ENCODE data around the gene BAD. TPM values are rescaled to one million over a fixed set of nuclear protein-coding genes. Genes with fewer than 3 reads are reported as not detected.

The BAD gene
- polyA plus RNA-seq, 2 of the 4 experiments (the other 2 are of a cell fraction), result 33.7 to 68.4 TPM

DNA sequence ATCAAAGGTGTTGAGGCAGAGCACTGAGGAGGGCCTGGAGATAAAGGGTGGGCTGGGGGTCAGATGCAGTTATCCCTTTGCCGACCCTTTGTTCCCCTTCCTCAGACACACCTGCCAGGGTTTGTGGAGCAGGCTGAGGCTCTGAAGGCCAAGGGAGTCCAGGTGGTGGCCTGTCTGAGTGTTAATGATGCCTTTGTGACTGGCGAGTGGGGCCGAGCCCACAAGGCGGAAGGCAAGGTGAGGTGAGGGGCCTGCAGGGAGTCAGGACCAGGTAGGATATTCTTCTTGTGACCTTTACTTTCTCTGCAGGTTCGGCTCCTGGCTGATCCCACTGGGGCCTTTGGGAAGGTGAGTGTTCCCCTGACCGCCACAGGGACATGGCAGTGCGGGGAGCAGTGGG lies 36.1 kb upstream of the BAD start:
- ChIA-PET POLR2A (no interaction called here), CTCF (interaction anchor here (0.8 to 20.7 kb wide), 2 partner anchors 25 to 422 kb away, joined by 3 to 996 read pairs; partner anchors contain the start of genes CCDC88B and RPS6KA4)
- Histone ChIP-seq H3K9me3 (no peaks in the 10 kb centered on the region), H3K4me2 (no peak overlapping the region), H3K4me3 (no peak overlapping the region), H3K27ac (no peak overlapping the region), H3K4me1 (peaks cover 14% of the 10 kb centered on the region)
- WGBS (ENCODE audit: missing lambda C conversion rate), result 92% methylated on average over 7 of the region's 7 CpGs
- no peak for TF ChIP-seq KDM5A (IDR thresholded peaks at IDR 0.05)
- TF ChIP-seq TP53 (CRISPR knock-in tag; IDR thresholded peaks at IDR 0.05), result no peak
- TF ChIP-seq CHD4 (IDR thresholded peaks at IDR 0.05; ENCODE audit: borderline replicate concordance), result no peak
- no peak for TF ChIP-seq POLR2AphosphoS2 (conservative IDR thresholded peaks at IDR 0.05; ENCODE audit: low read length)
- TF ChIP-seq ATOH8 (CRISPR knock-in tag; IDR thresholded peaks at IDR 0.05; ENCODE audit: low read depth), result no peak
- no peak for TF ChIP-seq KDM1A (IDR thresholded peaks at IDR 0.05; ENCODE audit: low read depth)
- TF ChIP-seq PHF8 (IDR thresholded peaks at IDR 0.05; ENCODE audit: borderline replicate concordance, low read depth), result no peak
- TF ChIP-seq HOXA7 (CRISPR knock-in tag; IDR thresholded peaks at IDR 0.05), result no peak
- no peak for TF ChIP-seq RCOR1 (IDR thresholded peaks at IDR 0.05; ENCODE audit: low read depth, low read length)
- TF ChIP-seq HOXB5 (CRISPR knock-in tag; IDR thresholded peaks at IDR 0.05), result no peak
- TF ChIP-seq MAFK (IDR thresholded peaks at IDR 0.05; ENCODE audit: partially characterized antibody), result no peak
- TF ChIP-seq SMC3 (IDR thresholded peaks at IDR 0.05), result no peak
- no peak for DNase-seq (ENCODE audit: low read depth in 1 of 2, low spot score in 1 of 2)
- FAIRE-seq, result no peak
- ATAC-seq, result no peak

DNA sequence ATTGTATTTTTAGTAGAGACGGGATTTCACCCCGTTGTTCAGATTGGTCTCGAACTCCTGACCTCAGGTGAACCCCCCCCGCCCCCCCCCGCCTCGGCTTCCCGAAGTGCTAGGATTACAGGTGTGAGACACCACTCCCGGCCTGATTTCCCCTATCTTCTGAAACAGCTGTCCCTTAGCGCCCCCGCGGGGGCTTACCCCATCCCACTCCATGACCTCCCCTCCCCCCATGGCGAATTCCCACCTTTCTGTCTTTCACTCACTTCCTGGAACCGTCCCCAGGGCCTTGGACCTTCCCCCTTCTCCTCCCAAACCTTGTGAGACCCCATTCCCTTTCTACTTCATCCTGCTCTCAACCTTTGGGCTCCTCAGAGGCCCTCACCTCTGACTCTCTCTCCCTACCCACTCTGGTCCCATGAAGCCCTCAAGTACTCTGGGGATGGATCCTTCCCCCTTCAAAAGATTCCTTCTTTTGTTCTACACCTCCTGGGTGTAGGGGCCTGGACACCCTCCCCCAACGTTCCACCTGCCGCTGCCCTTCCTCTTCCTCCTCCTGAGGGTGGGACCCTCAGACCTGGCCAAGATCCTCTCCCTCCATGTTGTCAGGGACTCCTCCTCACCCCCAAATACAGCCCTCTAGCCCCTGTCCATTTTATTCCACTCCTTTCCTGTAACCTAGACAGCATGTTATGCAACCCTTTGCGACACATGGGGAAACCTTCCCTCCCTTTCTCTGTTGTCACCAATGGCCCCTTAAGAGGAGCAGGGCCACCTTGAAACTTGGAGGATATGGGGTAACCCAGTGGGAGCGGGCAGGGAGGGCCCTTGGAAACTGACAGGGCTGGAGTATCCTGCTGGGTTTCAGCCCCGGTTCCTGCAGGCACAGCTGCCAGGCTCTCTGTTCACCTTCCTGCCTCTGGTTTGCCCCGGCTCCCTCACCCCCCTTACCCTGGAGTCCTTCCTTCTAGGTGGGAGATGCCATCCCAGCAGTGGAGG lies 34.6 kb upstream of the BAD start:
- ATAC-seq, result no peak
- TF ChIP-seq MYC (IDR thresholded peaks at IDR 0.05; ENCODE audit: borderline replicate concordance, low read length), result no peak
- TF ChIP-seq CEBPB (IDR thresholded peaks at IDR 0.05), result peak in 1 of 2 experiments; percentile 66; a peak in 2 of 4 replicates
- DNase-seq (ENCODE audit: low read depth in 1 of 2, low spot score in 1 of 2), result no peak
- H3K4me1 ChIP-seq, result peaks cover 14% of the 10 kb centered on the region
- peak overlapping the region; percentile 97 to 98 for H3K27ac ChIP-seq
- H3K4me3 ChIP-seq, result peak overlapping the region; percentile 80
- no peak for FAIRE-seq
- H3K9me3 ChIP-seq, result no peaks in the 10 kb centered on the region
- H3K4me2 ChIP-seq, result peak overlapping the region; percentile 76
- 36% methylated on average over 15 of the region's 19 CpGs for WGBS (ENCODE audit: missing lambda C conversion rate)
- ChIA-PET POLR2A (interaction anchor here (1.3 to 2.9 kb wide), 2 partner anchors 8 to 38 kb away, joined by 11 to 50 read pairs; no protein-coding TSS in a partner anchor), CTCF (interaction anchor here (1.0 to 20.7 kb wide), 3 partner anchors 14 to 68 kb away, joined by 3 to 996 read pairs (median 68); partner anchors contain the start of genes CCDC88B, ESRRA and RPS6KA4)

GRCh38 chr11:64317961-64318765 lies 33.7 kb upstream of the BAD start, which contains the start of gene PRDX5:
Gene PRDX5 (plus strand): TSS chr11:64318121. CDS start chr11:64318216, 95 bp downstream.
- H3K4me1 ChIP-seq, result peaks cover 14% of the 10 kb centered on the region
- CTCF ChIA-PET, result interaction anchor here (0.6 to 20.7 kb wide), 20 partner anchors 7 to 1531 kb away, joined by 3 to 996 read pairs (median 3); partner anchors contain the start of genes CATSPERZ, CCDC88B, ESRRA and FERMT3
- 2% methylated on average over 45 of the region's 61 CpGs for WGBS (ENCODE audit: missing lambda C conversion rate)
- peak within 1 kb of the TSS; percentile 80 for H3K4me3 ChIP-seq
- peak within 1 kb of the TSS; percentile 97 to 98 for H3K27ac ChIP-seq
- FAIRE-seq (no peak), DNase-seq (ENCODE audit: low read depth in 1 of 2, low spot score in 1 of 2) (peak; percentile 91 to 98), ATAC-seq (peak; percentile 75 to 87)
- POLR2A ChIA-PET, result interaction anchor here (0.6 to 2.9 kb wide), 25 partner anchors 9 to 427 kb away, joined by 3 to 50 read pairs (median 7); partner anchors contain the start of genes BAD, CCDC88B, ESRRA and FKBP2
- no peaks in the 10 kb centered on the region for H3K9me3 ChIP-seq
- H3K4me2 ChIP-seq, result peak within 1 kb of the TSS; percentile 87
- TF ChIP-seq PHF8 (IDR thresholded peaks at IDR 0.05; ENCODE audit: borderline replicate concordance, low read depth), result peak; percentile 46; the same call in 1 of the 2 replicates
- TF ChIP-seq SMC3 (IDR thresholded peaks at IDR 0.05), result peak; percentile 77
- TF ChIP-seq BHLHE40 (IDR thresholded peaks at IDR 0.05; ENCODE audit: low read depth, low read length), result no peak
- peak; percentile 69 to 81 for TF ChIP-seq RAD21 (conservative IDR thresholded peaks at IDR 0.05 in 1 of 2, IDR thresholded peaks at IDR 0.05 in 1 of 2)
- peak; percentile 79 for TF ChIP-seq POLR2A (IDR thresholded peaks at IDR 0.05; ENCODE audit: low read length)
- no peak for TF ChIP-seq ATOH8 (CRISPR knock-in tag; IDR thresholded peaks at IDR 0.05; ENCODE audit: low read depth)
- TF ChIP-seq MYC (IDR thresholded peaks at IDR 0.05; ENCODE audit: borderline replicate concordance, low read length), result peak; percentile 45; the same call in 1 of the 2 replicates
- TF ChIP-seq, protein P1, sequence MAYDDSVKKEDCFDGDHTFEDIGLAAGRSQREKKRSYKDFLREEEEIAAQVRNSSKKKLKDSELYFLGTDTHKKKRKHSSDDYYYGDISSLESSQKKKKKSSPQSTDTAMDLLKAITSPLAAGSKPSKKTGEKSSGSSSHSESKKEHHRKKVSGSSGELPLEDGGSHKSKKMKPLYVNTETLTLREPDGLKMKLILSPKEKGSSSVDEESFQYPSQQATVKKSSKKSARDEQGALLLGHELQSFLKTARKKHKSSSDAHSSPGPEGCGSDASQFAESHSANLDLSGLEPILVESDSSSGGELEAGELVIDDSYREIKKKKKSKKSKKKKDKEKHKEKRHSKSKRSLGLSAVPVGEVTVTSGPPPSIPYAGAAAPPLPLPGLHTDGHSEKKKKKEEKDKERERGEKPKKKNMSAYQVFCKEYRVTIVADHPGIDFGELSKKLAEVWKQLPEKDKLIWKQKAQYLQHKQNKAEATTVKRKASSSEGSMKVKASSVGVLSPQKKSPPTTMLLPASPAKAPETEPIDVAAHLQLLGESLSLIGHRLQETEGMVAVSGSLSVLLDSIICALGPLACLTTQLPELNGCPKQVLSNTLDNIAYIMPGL (CRISPR knock-in tag; IDR thresholded peaks at IDR 0.05; ENCODE audit: borderline replicate concordance), result no peak
- no peak for TF ChIP-seq ZC3H11A (IDR thresholded peaks at IDR 0.05)
- TF ChIP-seq GATA3 (IDR thresholded peaks at IDR 0.05; ENCODE audit: borderline replicate concordance), result no peak
- TF ChIP-seq, protein P2, sequence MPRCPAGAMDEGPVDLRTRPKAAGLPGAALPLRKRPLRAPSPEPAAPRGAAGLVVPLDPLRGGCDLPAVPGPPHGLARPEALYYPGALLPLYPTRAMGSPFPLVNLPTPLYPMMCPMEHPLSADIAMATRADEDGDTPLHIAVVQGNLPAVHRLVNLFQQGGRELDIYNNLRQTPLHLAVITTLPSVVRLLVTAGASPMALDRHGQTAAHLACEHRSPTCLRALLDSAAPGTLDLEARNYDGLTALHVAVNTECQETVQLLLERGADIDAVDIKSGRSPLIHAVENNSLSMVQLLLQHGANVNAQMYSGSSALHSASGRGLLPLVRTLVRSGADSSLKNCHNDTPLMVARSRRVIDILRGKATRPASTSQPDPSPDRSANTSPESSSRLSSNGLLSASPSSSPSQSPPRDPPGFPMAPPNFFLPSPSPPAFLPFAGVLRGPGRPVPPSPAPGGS (IDR thresholded peaks at IDR 0.05), result peak; percentile 46; the same call in 1 of the 3 replicates
- peak; percentile 7 to 37; a peak in 2 of 5 replicates for TF ChIP-seq JUN (IDR thresholded peaks at IDR 0.05)

All from A549 (cell line).